HG02870 (cell line): ENCODE results near the gene SLC38A10.

Experiments
- ATAC-seq: cut with Tn5 transposase; IDR thresholded peaks from one replicate; pipeline ENCODE4 v1.9.1; 2021; ENCODE audit warnings: mild to moderate bottlenecking, moderate library complexity; ENCODE audit not compliant: unreplicated experiment

The SLC38A10 gene

DNA sequence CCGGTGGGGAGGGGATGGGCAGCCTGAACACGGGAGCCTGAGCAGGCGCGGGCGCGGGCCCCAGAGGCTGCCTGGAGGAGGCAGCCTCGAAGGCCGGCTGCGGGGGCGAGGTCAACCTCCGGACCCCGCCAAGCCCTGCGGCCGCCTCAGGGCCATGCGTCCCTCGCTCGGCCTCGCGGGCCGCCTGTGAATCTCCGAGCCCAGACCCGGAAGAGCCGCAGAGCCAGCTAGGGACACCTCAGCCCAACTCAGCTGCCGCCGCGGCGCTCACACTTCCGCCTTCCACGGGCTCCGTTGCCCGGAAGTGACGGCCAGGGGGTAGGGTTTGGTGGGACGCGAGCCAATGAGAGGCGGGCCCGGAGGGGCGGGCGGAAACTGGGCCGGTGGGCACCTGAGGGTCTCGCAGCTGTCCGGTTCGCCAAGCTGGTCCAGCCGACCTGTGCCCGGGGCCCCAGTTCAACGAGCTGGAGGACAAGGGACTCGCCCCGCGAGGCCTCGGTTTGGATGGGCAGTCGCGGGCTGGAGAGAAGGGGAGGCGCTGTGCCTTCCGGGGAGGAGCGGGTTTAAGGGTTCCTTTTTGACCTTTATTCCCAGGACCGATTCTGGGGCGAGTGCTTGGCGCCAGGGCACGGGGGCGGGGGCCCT lies at the start of gene SLC38A10:
Gene SLC38A10, minus strand, starts transcription at position 277 of the 645 bp plus-strand sequence. CDS start 386 bp downstream, outside the sequence.
- peak; percentile 81 for ATAC-seq

- ATAC-seq: no peak
Observed at GRCh38 chr17:81342269-81343070, 47.4 kb upstream of the SLC38A10 start.

DNA sequence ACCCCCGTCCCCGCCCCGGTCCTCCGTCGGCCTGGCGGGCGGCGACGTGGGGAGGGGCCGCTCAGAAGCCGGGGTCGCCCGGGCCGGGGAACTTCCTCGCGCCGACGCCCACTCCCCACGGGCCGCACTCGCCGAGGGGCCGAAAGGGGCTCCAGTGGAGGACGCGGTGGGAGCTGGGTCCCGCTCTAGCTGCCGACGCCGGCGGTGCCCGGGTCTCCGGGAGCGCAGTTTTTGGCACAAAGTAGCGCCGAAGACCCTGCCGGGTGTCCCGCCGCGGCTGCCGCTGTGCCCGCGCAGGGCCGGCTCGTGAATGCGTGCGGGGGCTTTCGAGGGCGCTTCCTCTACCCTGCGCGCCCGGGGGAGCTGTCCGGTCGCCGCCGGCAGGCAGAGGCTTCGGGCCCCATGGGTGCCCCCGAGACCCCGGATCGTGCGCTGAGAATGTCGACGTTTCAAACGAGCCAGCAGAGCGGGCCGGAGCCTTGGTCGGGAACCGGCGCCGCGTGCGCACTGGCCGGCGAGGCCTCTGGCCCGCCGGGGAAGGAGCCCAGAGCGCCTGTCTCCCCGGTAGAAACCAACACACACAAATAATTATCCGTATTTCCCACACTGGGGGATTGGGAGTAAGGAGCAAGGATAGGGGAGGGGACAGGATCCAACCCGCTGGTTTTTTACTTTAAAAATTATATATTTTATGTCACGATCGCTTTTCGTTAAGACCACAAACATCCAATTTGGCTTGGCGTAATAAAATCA lies 46.6 kb upstream of the SLC38A10 start:
- ATAC-seq: no peak

- no peak for ATAC-seq
Observed at GRCh38 chr17:81340607-81341515, 45.8 kb upstream of the SLC38A10 start.

DNA sequence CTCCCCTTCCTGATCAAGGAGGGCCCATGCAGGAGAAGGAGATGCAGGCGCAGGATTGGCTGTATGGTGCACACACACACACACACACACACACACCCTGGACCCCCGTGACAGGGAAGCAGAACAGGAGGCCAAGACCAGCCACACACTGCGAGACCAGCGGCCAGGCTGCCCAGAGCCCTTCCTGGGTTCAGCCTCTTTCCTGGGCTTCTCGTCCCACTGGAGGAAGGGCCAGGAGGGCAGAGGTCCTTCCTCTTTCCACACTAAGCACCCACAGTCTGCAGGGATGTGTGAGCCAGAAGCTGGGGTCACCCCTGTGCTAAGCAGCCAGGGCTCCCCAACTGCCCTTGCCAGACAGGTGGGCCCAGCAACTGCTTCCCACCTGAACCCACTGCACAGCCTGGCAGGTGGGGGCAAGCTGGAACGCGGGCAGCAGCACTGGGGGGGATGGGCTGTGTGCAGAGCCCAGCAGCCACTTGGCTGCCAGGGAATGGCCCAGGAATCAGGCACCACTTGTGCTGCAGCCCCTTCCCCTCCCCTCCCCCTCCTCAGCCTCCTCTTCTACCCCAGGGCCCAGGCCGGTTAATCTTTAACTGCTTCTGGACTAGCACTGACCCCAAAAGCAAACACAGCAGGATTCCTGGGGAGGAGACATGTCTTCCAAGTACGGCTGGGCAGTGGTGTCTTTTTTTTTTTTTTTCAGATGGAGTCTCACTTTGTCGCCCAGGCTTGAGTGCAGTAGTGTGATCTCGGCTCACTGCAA lies 44.6 kb upstream of the SLC38A10 start:
- no peak for ATAC-seq

GRCh38 chr17:81339191-81339533 lies 44.1 kb upstream of the SLC38A10 start:
- ATAC-seq: no peak

GRCh38 chr17:81338274-81339190 lies 43.4 kb upstream of the SLC38A10 start:
- no peak for ATAC-seq

- no peak for ATAC-seq
Observed at GRCh38 chr17:81337476-81337879, 42.4 kb upstream of the SLC38A10 start.

DNA sequence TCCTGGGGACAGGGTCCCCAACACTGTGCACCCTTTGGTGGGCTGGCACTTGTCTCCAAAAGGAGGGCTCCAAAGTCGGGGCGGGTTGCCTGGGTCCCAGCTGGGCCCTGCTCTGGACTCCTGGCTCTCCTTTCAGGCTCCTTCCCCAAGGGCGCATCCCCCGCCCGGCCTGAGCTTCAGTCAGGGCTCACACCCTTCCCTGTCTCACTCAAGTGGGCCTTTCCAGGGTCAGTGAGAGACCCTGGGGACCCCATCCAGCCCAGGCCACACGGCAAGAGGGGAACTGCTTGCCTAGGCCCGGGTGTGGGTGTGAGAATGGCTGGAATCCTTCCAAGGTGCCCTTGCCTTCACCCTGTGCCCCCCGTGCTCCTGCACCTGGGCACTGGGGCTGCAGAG lies 41.8 kb upstream of the SLC38A10 start:
- no peak for ATAC-seq

- ATAC-seq: no peak
Observed at GRCh38 chr17:81336296-81336929, 41.3 kb upstream of the SLC38A10 start.

DNA sequence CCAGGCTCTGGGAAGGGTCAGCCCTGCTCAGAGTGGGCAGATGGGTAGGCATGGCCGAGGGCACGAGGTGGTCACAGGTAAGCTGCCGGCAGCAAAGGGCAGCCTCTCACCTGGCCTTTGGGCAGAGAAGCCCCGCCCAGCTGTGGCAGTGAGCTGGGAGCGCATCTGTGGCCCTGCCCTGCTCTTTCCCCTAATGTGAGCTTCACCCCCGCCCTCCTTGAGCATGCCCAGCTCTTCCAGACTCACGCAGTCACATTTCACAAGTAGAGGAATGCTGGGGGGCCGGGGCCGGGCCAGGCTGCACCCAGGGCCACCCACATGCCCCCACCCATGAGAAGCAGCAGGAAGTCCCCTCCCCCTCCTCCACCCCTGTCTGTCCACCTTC lies 40.7 kb upstream of the SLC38A10 start:
- no peak for ATAC-seq

DNA sequence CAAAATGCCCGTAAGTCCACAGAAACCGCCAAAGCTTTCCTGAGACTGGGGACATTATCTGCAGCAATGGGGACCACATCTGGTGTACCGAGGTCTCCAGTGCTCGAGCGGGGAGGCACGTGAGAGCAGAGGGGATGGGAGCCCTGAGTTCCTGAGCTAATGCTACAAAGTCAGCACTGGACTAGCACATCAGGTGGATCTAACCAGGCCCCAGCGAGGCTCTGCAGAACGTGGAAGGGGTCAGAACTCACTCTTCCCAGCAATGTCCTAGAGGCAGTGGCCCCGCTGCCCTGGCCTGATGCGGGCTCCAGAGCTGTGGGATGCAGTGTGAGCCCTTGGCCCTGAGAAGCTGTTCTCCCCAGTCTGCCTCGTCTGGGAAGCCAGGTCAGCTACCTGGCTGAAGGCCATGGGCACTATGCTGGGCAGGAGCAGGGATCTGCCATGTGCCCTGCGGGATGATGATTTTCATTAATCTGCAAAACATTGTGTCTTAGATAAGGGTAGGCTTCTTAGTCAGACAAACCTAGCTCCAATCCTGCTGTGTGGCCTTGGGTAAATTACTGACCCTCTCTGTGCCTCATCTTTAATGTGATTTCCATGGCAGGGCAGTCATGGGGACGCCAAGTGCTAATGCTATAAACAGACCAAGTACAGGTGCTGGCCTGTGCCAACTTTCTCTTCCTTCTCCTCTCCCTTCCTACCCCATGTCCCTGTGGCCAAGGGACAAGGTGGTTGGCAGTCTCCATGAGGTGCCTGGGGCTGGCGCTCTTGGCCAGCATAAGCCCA lies 40.1 kb upstream of the SLC38A10 start:
- no peak for ATAC-seq

DNA sequence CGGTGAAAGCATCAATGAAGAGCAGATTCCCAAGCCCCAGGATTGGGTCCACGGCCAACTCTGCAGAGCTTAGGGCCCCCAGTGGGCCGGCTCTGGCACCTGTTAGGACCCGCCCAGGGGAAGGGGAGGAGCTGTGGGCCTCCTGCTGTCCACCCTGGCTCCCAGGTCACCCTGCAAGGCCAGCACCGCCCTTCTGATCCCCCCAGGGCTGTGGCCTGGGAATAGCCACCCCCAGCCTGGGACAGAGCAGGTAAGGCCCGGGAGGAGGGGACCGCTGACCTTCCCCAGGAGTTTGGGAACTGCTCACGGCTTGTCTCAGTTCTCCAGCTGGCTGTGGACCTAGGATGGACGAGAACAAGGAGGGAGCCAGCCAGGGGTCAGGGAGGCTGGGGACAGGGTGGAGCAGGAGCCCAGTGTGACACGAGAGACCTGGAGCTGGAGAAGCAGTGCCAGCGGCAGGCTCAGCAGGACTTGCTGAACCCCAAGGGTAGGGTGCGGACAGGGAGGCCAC lies 39.3 kb upstream of the SLC38A10 start:
- no peak for ATAC-seq

GRCh38 chr17:81333616-81334368 lies 38.7 kb upstream of the SLC38A10 start:
- ATAC-seq: no peak

DNA sequence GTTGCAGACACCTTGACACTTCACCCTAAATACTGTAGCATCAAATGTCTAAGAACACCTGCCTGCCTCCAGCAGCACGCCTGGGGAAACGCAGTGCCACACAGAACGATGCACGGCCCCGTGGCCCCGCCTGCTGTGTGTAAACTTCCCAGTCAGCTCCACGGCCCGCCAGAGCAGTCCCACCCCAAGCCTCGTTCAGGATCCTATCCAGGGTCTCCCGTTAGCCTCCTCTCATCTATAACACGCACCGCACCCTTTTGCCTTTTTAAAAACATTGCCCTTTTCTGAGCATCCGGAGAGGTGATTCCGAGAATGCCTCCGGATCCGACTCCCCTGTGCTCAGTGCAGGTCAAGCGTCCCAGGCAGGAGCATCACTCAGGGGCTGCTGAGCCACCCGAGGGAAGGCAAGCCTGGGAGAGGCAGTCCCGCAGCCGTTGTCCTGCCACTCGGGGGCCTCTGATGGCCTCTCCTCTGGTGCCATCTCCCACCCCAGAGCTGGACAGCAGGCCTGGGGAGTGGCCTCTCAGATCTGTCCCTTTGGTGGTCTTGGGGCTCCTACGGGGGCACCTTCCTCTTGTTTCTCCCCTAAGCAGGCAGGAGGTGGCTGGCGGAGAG lies 37.9 kb upstream of the SLC38A10 start:
- no peak for ATAC-seq

- no peak for ATAC-seq
Observed at GRCh38 chr17:81332118-81332834, 37.2 kb upstream of the SLC38A10 start.
